GM12891 (cell line): ENCODE results near the gene C9orf152.

Experiments used
- PAX5 ChIP-seq: IDR thresholded peaks from 2 replicates; pipeline ENCODE4 v1.6.1; 2011; ENCODE audit warnings: low read length, moderate library complexity, mild to moderate bottlenecking; ENCODE audit not compliant: insufficient read depth, severe bottlenecking
- POLR2A ChIP-seq: IDR thresholded peaks from 2 replicates; pipeline ENCODE4 v1.6.1; 2011; ENCODE audit warnings: low read depth, low read length, control low read depth
- POLR2AphosphoS5 ChIP-seq: IDR thresholded peaks from 2 replicates; pipeline ENCODE4 v1.6.1; 2011; ENCODE audit warnings: low read depth, low read length, control low read depth
- SPI1 ChIP-seq: IDR thresholded peaks from 2 replicates; pipeline ENCODE4 v1.6.1; 2011; ENCODE audit warnings: low read depth, low read length, control low read depth
- TAF1 ChIP-seq: IDR thresholded peaks from 2 replicates; pipeline ENCODE4 v1.6.1; 2011; ENCODE audit warnings: low read depth, low read length, control low read depth

- no peak for TF ChIP-seq POLR2A
- no peak for TF ChIP-seq POLR2AphosphoS5
- no peak for TF ChIP-seq TAF1
- no peak for TF ChIP-seq SPI1
- no peak for TF ChIP-seq PAX5
These were observed 47.8 kb downstream of the C9orf152 start for GRCh38 chr9:110160123-110160522.
